Astrocyte (in vitro differentiated cells and primary cell): ENCODE results near the gene SUN1. TPM values are rescaled to one million over a fixed set of nuclear protein-coding genes. Genes with fewer than 3 reads are reported as not detected.

Experiments
- DNase-seq: peaks from one replicate; pipeline ENCODE4 v3.0.0-alpha.2; 2010; ENCODE audit warnings: low read depth
- FAIRE-seq: peaks from 2 replicates; lab custom pipeline; 2011; peaks lifted over from hg19 to GRCh38; lab: Jason Lieb, UNC
- H2AFZ ChIP-seq: 2 replicates; pipeline ENCODE4 v1.6.0; 2012; ENCODE audit warnings: low read depth, low read length, inconsistent platforms
- H3K27ac ChIP-seq: 2 replicates; pipeline ENCODE4 v1.5.1; 2011; ENCODE audit warnings: low read depth, low read length, inconsistent platforms
- H3K27me3 ChIP-seq: 2 replicates; pipeline ENCODE4 v1.6.0; 2011; ENCODE audit warnings: low read length, inconsistent platforms; ENCODE audit not compliant: insufficient read depth
- H3K36me3 ChIP-seq: 2 replicates; pipeline ENCODE4 v1.5.1; 2011; ENCODE audit warnings: low read length, inconsistent platforms; ENCODE audit not compliant: insufficient read depth
- H3K4me1 ChIP-seq: 2 replicates; pipeline ENCODE4 v1.5.1; 2011; ENCODE audit warnings: low read length, inconsistent platforms; ENCODE audit not compliant: insufficient read depth
- H3K4me2 ChIP-seq: 2 replicates; pipeline ENCODE4 v1.6.0; 2012; ENCODE audit warnings: low read length, inconsistent platforms
- H3K4me3 ChIP-seq: 2 replicates; pipeline ENCODE4 v1.5.1; 2011; ENCODE audit warnings: low read depth, mild to moderate bottlenecking, low read length, inconsistent platforms; ENCODE audit not compliant: insufficient read depth
- H3K79me2 ChIP-seq: 2 replicates; pipeline ENCODE4 v1.6.0; 2012; ENCODE audit warnings: mild to moderate bottlenecking, low read length, inconsistent platforms; ENCODE audit not compliant: insufficient read depth
- H3K9ac ChIP-seq: 2 replicates; pipeline ENCODE4 v1.6.0; 2012; ENCODE audit warnings: mild to moderate bottlenecking, low read length, inconsistent platforms
- H3K9me3 ChIP-seq: 2 replicates; pipeline ENCODE4 v1.5.1; 2012; ENCODE audit warnings: low read depth, mild to moderate bottlenecking, low read length, inconsistent platforms; ENCODE audit not compliant: insufficient read depth
- H4K20me1 ChIP-seq: 2 replicates; pipeline ENCODE4 v1.6.0; 2012; ENCODE audit warnings: low read length, inconsistent platforms; ENCODE audit not compliant: insufficient read depth
- H3K27ac Mint-ChIP-seq: one replicate; pipeline ENCODE4 v1.8.0; 2021; ENCODE audit warnings: mild to moderate bottlenecking, mixed read lengths; ENCODE audit not compliant: unreplicated experiment
- H3K27me3 Mint-ChIP-seq: one replicate; pipeline ENCODE4 v1.8.0; 2021; ENCODE audit warnings: low read depth, mixed read lengths; ENCODE audit not compliant: unreplicated experiment
- H3K36me3 Mint-ChIP-seq: one replicate; pipeline ENCODE4 v1.8.0; 2021; ENCODE audit warnings: low read depth, mixed read lengths; ENCODE audit not compliant: unreplicated experiment
- H3K4me1 Mint-ChIP-seq: one replicate; pipeline ENCODE4 v1.8.0; 2021; ENCODE audit warnings: low read depth, mixed read lengths; ENCODE audit not compliant: unreplicated experiment
- H3K4me3 Mint-ChIP-seq: one replicate; pipeline ENCODE4 v1.8.0; 2021; ENCODE audit warnings: mild to moderate bottlenecking, moderate library complexity, mixed read lengths; ENCODE audit not compliant: unreplicated experiment
- H3K9me3 Mint-ChIP-seq: one replicate; pipeline ENCODE4 v1.8.0; 2021; ENCODE audit warnings: mild to moderate bottlenecking, mixed read lengths; ENCODE audit not compliant: unreplicated experiment
- CTCF ChIP-seq: IDR thresholded peaks from 2 replicates; pipeline ENCODE4 v1.5.1; 2011; ENCODE audit warnings: low read depth, mild to moderate bottlenecking, inconsistent platforms, low read length, moderate library complexity; ENCODE audit not compliant: insufficient read depth
- EZH2 ChIP-seq: IDR thresholded peaks from 2 replicates; pipeline ENCODE4 v1.6.1; 2012; ENCODE audit warnings: mild to moderate bottlenecking, low read length, inconsistent platforms; ENCODE audit not compliant: insufficient read depth
- total RNA-seq: library from RNA; stranded (reverse); gene quantifications from 2 replicates; pipeline ENCODE4 v1.2.1, GENCODE V29; 2021

The SUN1 gene
- total RNA-seq, 1 donor from 2014 or later = 121 TPM

DNA sequence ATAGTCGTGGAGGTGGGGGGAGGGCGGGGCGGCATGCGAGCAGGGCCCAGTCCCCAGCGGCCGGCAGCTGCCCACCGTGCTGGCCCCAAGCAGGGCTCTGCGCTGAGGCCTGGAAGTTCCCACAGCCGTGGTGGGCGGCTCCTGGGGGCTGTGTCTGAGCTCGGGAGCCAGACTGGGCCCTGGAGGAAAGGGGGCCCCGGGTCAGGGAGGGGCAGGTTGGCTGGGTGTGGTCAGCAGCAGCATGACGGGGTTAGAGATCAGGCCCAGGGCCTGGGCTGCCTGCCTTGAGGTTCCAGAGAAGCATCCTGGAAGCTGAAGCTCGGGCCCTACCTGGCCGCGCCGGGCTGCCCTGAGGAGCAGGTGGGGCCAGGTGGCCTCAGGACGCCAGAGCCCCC, 66.2 kb downstream of the SUN1 start:
- no peak overlapping the region for H3K27ac Mint-ChIP-seq
- Histone ChIP-seq H4K20me1 (no peaks in the 10 kb centered on the region), H3K4me2 (no peak overlapping the region), H3K9me3 (no peaks in the 10 kb centered on the region), H3K4me3 (no peak overlapping the region), H2AFZ (no peak overlapping the region), H3K4me1 (no peaks in the 10 kb centered on the region), H3K27ac (no peak overlapping the region), H3K79me2 (no peaks in the 10 kb centered on the region), H3K27me3 (no peaks in the 10 kb centered on the region), H3K36me3 (no peaks in the 10 kb centered on the region), H3K9ac (no peak overlapping the region)
- no peaks in the 10 kb centered on the region for H3K4me1 Mint-ChIP-seq
- H3K4me3 Mint-ChIP-seq = no peak overlapping the region
- FAIRE-seq (no peak), DNase-seq (no peak)
- H3K27me3 Mint-ChIP-seq = peaks cover 5% of the 10 kb centered on the region
- no peak for TF ChIP-seq CTCF
- no peak for TF ChIP-seq EZH2
- peaks cover 9% of the 10 kb centered on the region for H3K36me3 Mint-ChIP-seq
- H3K9me3 Mint-ChIP-seq = no peaks in the 10 kb centered on the region

- H3K27me3 ChIP-seq = no peaks in the 10 kb centered on the region
- H3K27ac Mint-ChIP-seq = no peak overlapping the region
- no peak overlapping the region for H2AFZ ChIP-seq
- no peak overlapping the region for H3K4me3 ChIP-seq
- H3K9ac ChIP-seq = no peak overlapping the region
- no peak for FAIRE-seq
- no peaks in the 10 kb centered on the region for H3K4me1 ChIP-seq
- no peak overlapping the region for H3K27ac ChIP-seq
- peaks cover 7% of the 10 kb centered on the region for H3K27me3 Mint-ChIP-seq
- H3K9me3 Mint-ChIP-seq = no peaks in the 10 kb centered on the region
- H3K36me3 Mint-ChIP-seq = peaks cover 9% of the 10 kb centered on the region
- TF ChIP-seq EZH2 = no peak
- no peak for TF ChIP-seq CTCF
- no peaks in the 10 kb centered on the region for H3K9me3 ChIP-seq
- no peaks in the 10 kb centered on the region for H3K79me2 ChIP-seq
- H4K20me1 ChIP-seq = no peaks in the 10 kb centered on the region
- no peak for DNase-seq
- H3K4me1 Mint-ChIP-seq = no peaks in the 10 kb centered on the region
- H3K36me3 ChIP-seq = no peaks in the 10 kb centered on the region
- no peak overlapping the region for H3K4me2 ChIP-seq
- H3K4me3 Mint-ChIP-seq = no peak overlapping the region
Measured at GRCh38 chr7:898855-899681, 66.8 kb downstream of the SUN1 start.

GRCh38 chr7:899806-900205, 67.5 kb downstream of the SUN1 start:
- peak overlapping the region; percentile 34 for H3K27ac Mint-ChIP-seq
- H3K27me3 ChIP-seq = peaks cover 3% of the 10 kb centered on the region
- DNase-seq = no peak

More at GRCh38 chr7:899806-900205, 67.5 kb downstream of the SUN1 start:
- no peak for FAIRE-seq
- Histone ChIP-seq H3K9me3 (no peaks in the 10 kb centered on the region), H2AFZ (no peak overlapping the region), H3K36me3 (no peaks in the 10 kb centered on the region), H3K27ac (no peak overlapping the region), H3K79me2 (no peaks in the 10 kb centered on the region), H3K9ac (no peak overlapping the region), H3K4me2 (no peak overlapping the region), H4K20me1 (no peaks in the 10 kb centered on the region), H3K4me3 (no peak overlapping the region), H3K4me1 (peaks cover 5% of the 10 kb centered on the region)
- Mint-ChIP-seq H3K9me3 (no peaks in the 10 kb centered on the region), H3K36me3 (peaks cover 6% of the 10 kb centered on the region), H3K4me3 (no peak overlapping the region), H3K4me1 (no peaks in the 10 kb centered on the region), H3K27me3 (peaks cover 9% of the 10 kb centered on the region)
- TF ChIP-seq CTCF = no peak
- no peak for TF ChIP-seq EZH2
